HCT116 (cell line): Measurements from ENCODE around the gene ANP32B. TPM values are rescaled to one million over a fixed set of nuclear protein-coding genes. Genes with fewer than 3 reads are reported as not detected.

ENCODE experiments used
- ATAC-seq: fragments of 200-7000 bp; cut with Tn5 transposase; 2 replicates; pipeline ENCODE4 v1.9.1; 2020; ENCODE audit warnings: mild to moderate bottlenecking, moderate library complexity
- BruUV-seq: library from RNA; stranded (reverse); fragments of 400-500 nt; replicated peaks from 2 replicates; lab custom pipeline; 2021; lab: Mats Ljungman, UMichigan
- CTCF ChIA-PET: fragments of 300-600 bp; sonication (Branson Sonifier 250); formaldehyde crosslinking; loops from one replicate; lab custom pipeline; 2021; ENCODE audit warnings: antibody characterized with exemption; lab: Charles Lee
- POLR2A ChIA-PET: fragments of 300-600, 350-600 bp; sonication (Branson Sonifier 250); formaldehyde crosslinking; loops from one replicate; lab custom pipeline; 2021; ENCODE audit warnings: antibody characterized with exemption; lab: Charles Lee
- RAD21 ChIA-PET, 2 experiments: fragments of 300-600 bp; sonication (Branson Sonifier 250); formaldehyde crosslinking; loops; one replicate each; lab custom pipeline; 2023; ENCODE audit warnings: low total read pairs in 2 of 2; ENCODE audit not compliant: uncharacterized antibody in 2 of 2, unreplicated experiment in 2 of 2, low non-redundant PET in 1 of 2; lab: Charles Lee
- DNase-seq: peaks from one replicate; pipeline ENCODE4 v3.0.0-alpha.2; 2010; ENCODE audit warnings: low read depth, low spot score
- H2AFZ ChIP-seq: fragments of 200-600 bp; shearing (Covaris generic), sonication (generic); 2 replicates; pipeline ENCODE4 v1.6.1; 2017; ENCODE audit warnings: low read depth, mixed run types, mixed read lengths, antibody characterized with exemption, low read length; ENCODE audit not compliant: poor library complexity, severe bottlenecking
- H3K27ac ChIP-seq: 2 replicates; pipeline ENCODE4 v1.5.1; 2012; ENCODE audit warnings: low read depth, low read length
- H3K27me3 ChIP-seq: fragments of 200-600 bp; sonication (generic); 2 replicates; pipeline ENCODE4 v1.6.1; 2016; ENCODE audit warnings: mixed run types, low read length, mixed read lengths; ENCODE audit not compliant: insufficient read depth
- H3K36me3 ChIP-seq, 2 experiments: fragments of 200-500 bp in 1 of 2; fragments of 200-600 bp in 1 of 2; sonication (Bioruptor generic) in 1 of 2; sonication (generic) in 1 of 2; 2 replicates each; pipeline versions ENCODE4 v1.5.1 to v1.6.1; 2014 to 2016; ENCODE audit warnings: low read length in 2 of 2, inconsistent platforms in 1 of 2, mixed read lengths in 1 of 2, mixed run types in 1 of 2; ENCODE audit not compliant: insufficient read depth in 2 of 2, control insufficient read depth in 1 of 2
- H3K4me1 ChIP-seq, 2 experiments: fragments of 200-600 bp in 1 of 2; sonication (generic) in 1 of 2; 2 replicates each; pipeline versions ENCODE4 v1.5.1 to v1.6.1; 2012 to 2017; ENCODE audit warnings: low read length in 2 of 2, inconsistent platforms in 1 of 2, mild to moderate bottlenecking in 1 of 2, mixed read lengths in 1 of 2, mixed run types in 1 of 2, moderate library complexity in 1 of 2; ENCODE audit not compliant: insufficient read depth in 2 of 2, control insufficient read depth in 1 of 2
- H3K4me2 ChIP-seq: fragments of 200-600 bp; sonication (generic); 2 replicates; pipeline ENCODE4 v1.6.1; 2017; ENCODE audit warnings: mixed run types, low read length, mixed read lengths
- H3K4me3 ChIP-seq, 2 experiments: fragments of 200-600 bp in 1 of 2; sonication (generic) in 1 of 2; replicated peaks in 1 of 2; 2 replicates each; pipeline ENCODE4 v1.5.1; 2011 to 2016; ENCODE audit warnings: low read length in 2 of 2, control low read depth in 1 of 2, low read depth in 1 of 2, mild to moderate bottlenecking in 1 of 2, mixed read lengths in 1 of 2, mixed run types in 1 of 2
- H3K79me2 ChIP-seq: fragments of 200-600 bp; sonication (generic); 2 replicates; pipeline ENCODE4 v1.6.1; 2017; ENCODE audit warnings: mild to moderate bottlenecking, mixed run types, low read length, moderate library complexity, mixed read lengths; ENCODE audit not compliant: insufficient read depth
- H3K9ac ChIP-seq: fragments of 200-600 bp; sonication (generic); 2 replicates; pipeline ENCODE4 v1.6.1; 2016; ENCODE audit warnings: low read length, mixed read lengths
- H3K9me2 ChIP-seq: fragments of 200-600 bp; sonication (generic), shearing (Covaris generic); 2 replicates; pipeline ENCODE4 v1.6.1; 2017; ENCODE audit warnings: mixed run types, mild to moderate bottlenecking, moderate library complexity; ENCODE audit not compliant: insufficient read depth
- H3K9me3 ChIP-seq, 2 experiments: fragments of 200-500 bp in 1 of 2; fragments of 200-600 bp in 1 of 2; sonication (Bioruptor generic) in 1 of 2; sonication (generic) in 1 of 2; 2 replicates each; pipeline ENCODE4 v1.6.1; 2014 to 2017; ENCODE audit warnings: low read length in 2 of 2, mixed read lengths in 2 of 2, inconsistent platforms in 1 of 2, low read depth in 1 of 2, mild to moderate bottlenecking in 1 of 2, mixed run types in 1 of 2, moderate library complexity in 1 of 2; ENCODE audit not compliant: control insufficient read depth in 1 of 2, insufficient read depth in 1 of 2
- H4K20me1 ChIP-seq: fragments of 200-600 bp; sonication (generic), shearing (Covaris generic); 2 replicates; pipeline ENCODE4 v1.6.1; 2017; ENCODE audit warnings: mixed run types, mild to moderate bottlenecking, moderate library complexity; ENCODE audit not compliant: insufficient read depth
- ELF1 ChIP-seq: IDR thresholded peaks from 2 replicates; pipeline ENCODE4 v1.6.1; 2012; ENCODE audit warnings: low read depth, borderline replicate concordance
- JUND ChIP-seq: IDR thresholded peaks from 2 replicates; pipeline ENCODE4 v1.6.1; 2012
- MAX ChIP-seq: IDR thresholded peaks from 2 replicates; pipeline ENCODE4 v1.6.1; 2012
- POLR2AphosphoS5 ChIP-seq: IDR thresholded peaks from 2 replicates; pipeline ENCODE4 v1.6.1; 2011; ENCODE audit warnings: mild to moderate bottlenecking, low read depth, low read length, moderate library complexity
- REST ChIP-seq: IDR thresholded peaks from 2 replicates; pipeline ENCODE4 v1.6.1; 2012; ENCODE audit warnings: low read depth
- SP1 ChIP-seq: IDR thresholded peaks from 2 replicates; pipeline ENCODE4 v1.6.1; 2012; ENCODE audit warnings: low read depth
- SRF ChIP-seq: IDR thresholded peaks from 2 replicates; pipeline ENCODE4 v1.6.1; 2012; ENCODE audit warnings: low read depth
- ZFX ChIP-seq: fragments of 450-650 bp; IDR thresholded peaks from 2 replicates; pipeline ENCODE4 v1.6.1; 2017
- ZNF274 ChIP-seq: fragments of 200-500 bp; sonication (Bioruptor generic); IDR thresholded peaks from 2 replicates; pipeline ENCODE4 v1.6.1; 2014; ENCODE audit warnings: mild to moderate bottlenecking, low read depth, low read length, inconsistent platforms
- intact Hi-C: fragments of 100-400 bp; cut with micrococcal nuclease; formaldehyde crosslinking; loops from 2 replicates; pipeline ENCODE4 v1.10.0; 2022
- total RNA-seq: library from RNA; stranded (reverse); gene quantifications from one replicate; pipeline ENCODE4 v1.2.1, GENCODE V29; 2021; ENCODE audit not compliant: unreplicated experiment

The ANP32B gene
- total RNA-seq, 1 experiment from 2014 or later, result 206 TPM

- Histone ChIP-seq H3K4me3 (no peak overlapping the region), H3K27me3 (no peaks in the 10 kb centered on the region), H3K79me2 (peaks cover 56% of the 10 kb centered on the region), H3K4me1 (no peaks in the 10 kb centered on the region), H3K4me2 (no peak overlapping the region), H4K20me1 (no peaks in the 10 kb centered on the region), H3K9me2 (no peaks in the 10 kb centered on the region), H2AFZ (no peak overlapping the region), H3K9ac (no peak overlapping the region), H3K36me3 (peaks cover 27% of the 10 kb centered on the region in 2 experiments), H3K27ac (no peak overlapping the region), H3K9me3 (no peaks in the 10 kb centered on the region)
- DNase-seq, result no peak
- BruUV-seq, result no TSS peak
- CTCF ChIA-PET, result no interaction called here
- intact Hi-C loops, result no loop called here
- POLR2A ChIA-PET, result no interaction called here
- no peak for ATAC-seq
- TF ChIP-seq SP1 (no peak), ZFX (no peak), SRF (no peak), JUND (no peak), ELF1 (no peak), ZNF274 (no peak), MAX (no peak), REST (no peak), POLR2AphosphoS5 (no peak)
- RAD21 ChIA-PET, result no interaction called here
Measured at GRCh38 chr9:98064623-98065392, 81.7 kb downstream of the ANP32B start.

Other genes starting within 250 kb of the ANP32B start
- gene FOXE1, start 130.1 kb upstream of the ANP32B start, total RNA-seq, result not detected
- gene TRMO, start 60.8 kb upstream of the ANP32B start, total RNA-seq, result 10.2 TPM
- not detected for gene HEMGN, start 45.2 kb upstream of the ANP32B start, total RNA-seq
- 48.9 TPM for gene NANS, start 73.4 kb downstream of the ANP32B start, total RNA-seq
- gene TRIM14, start 135.9 kb downstream of the ANP32B start, total RNA-seq, result 24.4 TPM
- gene CORO2A, start 209.3 kb downstream of the ANP32B start, total RNA-seq, result 5.7 TPM